ENCODE results near the gene UBE2D2. TPM values are rescaled to one million over a fixed set of nuclear protein-coding genes. Genes with fewer than 3 reads are reported as not detected.
"Not testable (repeated sequence)": the region's sequence is repeated elsewhere in the genome, so short reads cannot be mapped to it uniquely, and the experiment has no call there.

UBE2D2 gene
- total RNA-seq, 1 donor from 2014 or later = 101 TPM

DNA sequence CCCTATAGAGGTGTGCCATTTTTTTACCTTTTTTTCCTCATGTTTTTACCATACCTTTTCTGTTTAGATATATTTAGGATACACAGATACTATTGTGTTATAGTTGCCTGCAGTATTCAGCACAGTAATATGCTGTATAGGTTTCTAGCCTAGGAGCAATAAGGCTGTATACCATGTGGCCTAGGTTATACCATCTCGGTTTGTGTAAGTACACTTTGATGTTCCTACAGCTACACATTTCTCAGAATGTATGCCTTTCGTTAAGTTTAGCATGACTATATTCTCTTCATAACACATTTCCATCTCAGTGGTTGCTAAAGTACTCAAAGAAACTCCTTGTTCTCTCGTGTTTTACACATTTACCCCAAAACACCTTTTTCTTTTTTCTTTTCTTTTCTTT lies 23.0 kb downstream of the UBE2D2 start:
- no peak for DNase-seq (ENCODE audit: low spot score)

DNA sequence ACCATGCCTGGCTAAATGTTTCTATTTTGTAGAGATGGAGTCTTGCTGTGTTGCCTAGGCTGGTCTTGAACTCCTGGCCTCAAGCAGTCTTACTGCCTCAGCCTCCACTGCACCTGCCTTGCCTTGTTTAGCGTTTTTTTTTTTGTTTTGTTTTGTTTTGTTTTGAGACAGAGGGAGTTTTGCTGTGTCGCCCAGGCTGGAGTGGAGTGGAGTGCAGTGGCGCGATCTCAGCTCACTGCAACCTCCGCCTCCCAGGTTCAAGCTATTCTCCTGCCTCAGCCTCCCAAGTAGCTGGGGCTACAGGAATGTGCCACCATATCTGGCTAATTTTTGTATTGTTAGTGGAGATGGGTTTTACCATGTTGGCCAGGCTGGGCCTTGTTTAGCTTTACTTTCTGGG lies 27.0 kb downstream of the UBE2D2 start:
- not testable (repeated sequence) for DNase-seq (ENCODE audit: low spot score)

DNA sequence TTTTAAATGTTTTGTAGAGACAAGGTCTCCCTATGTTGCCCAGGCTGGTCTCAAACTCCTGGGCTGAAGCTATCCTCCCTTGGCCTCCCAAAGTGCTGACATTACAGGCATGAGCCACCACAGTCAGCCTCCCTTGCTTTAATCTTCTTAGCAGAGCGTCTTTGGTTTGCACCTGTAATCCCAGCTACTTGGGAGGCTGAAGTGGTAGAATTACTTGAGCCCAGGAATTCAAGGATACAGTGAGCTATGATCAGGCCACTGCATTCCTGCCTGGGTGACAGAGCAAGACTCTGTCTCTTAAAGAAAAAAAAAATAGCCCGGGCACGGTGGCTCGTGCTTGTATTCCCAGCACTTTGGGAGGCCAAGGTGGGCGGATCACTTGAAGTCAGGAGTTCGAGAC lies 27.8 kb downstream of the UBE2D2 start:
- DNase-seq (ENCODE audit: low spot score) = no peak

DNA sequence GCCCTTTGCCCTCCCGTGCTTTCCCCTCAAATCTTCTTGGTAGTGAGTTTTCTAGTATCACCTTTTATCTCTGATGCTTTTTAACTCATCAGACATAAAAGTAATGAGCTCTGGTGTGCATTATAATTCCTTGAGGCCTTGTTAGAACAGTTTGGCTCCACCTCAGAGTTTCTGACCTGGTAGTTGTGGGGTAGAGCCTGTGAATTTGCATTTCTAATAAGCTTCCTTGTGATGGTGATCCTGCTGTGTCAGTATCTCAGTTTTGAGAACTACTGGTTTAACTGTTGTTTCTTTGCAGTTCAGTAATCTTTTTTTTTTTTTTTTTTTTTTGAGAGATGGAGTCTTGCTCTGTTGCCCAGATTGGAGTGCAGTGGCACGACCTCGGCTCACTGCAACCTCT lies 31.1 kb downstream of the UBE2D2 start:
- DNase-seq (ENCODE audit: low spot score) = no peak

DNA sequence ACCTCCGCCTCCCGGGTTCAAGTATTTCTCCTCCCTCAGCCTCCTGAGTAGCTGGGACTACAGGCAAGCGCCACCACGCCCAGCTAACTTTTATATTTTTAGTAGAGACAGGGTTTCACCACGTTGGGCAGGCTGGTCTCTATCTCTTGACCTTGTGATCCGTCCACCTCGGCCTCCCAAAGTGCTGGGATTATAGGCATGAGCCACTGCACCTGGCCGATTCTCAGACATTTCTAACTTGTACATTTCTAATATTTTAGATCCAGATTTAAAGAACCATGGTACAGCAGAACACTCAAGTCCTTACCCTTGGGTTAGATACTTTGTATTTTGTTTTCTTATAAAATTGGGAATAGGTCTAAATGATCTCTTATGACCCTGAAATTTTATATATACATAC lies 31.9 kb downstream of the UBE2D2 start:
- DNase-seq (ENCODE audit: low spot score) = not testable (repeated sequence)

DNA sequence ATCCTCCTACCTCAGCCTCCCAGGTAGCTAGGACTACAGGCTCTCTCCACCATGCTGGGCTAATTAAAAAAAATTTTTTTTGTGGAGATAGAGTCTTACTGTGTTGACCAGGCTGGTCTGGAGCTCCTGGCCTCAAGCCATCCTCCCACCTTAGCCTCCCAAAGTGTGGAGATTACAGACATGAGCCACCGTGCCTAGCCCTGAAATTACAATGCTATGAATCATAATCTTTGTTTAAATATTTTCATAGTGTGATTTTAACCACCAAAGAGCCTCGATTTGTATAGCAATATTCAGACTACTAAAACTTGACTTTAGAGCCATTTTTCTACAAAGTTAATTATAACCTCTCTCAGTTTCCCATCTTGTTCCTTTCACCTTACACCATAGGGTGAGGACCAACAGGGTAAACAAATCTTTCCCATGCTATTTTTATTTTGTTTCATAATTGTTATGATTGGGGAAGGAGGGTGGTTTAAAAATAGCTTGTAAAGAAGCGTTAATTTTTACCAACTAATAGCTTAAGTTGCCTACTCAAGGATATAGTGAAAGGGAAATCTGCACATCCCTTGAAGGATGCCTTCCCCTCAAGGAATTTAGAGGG lies 32.7 kb downstream of the UBE2D2 start:
- no peak for DNase-seq (ENCODE audit: low spot score)

DNA sequence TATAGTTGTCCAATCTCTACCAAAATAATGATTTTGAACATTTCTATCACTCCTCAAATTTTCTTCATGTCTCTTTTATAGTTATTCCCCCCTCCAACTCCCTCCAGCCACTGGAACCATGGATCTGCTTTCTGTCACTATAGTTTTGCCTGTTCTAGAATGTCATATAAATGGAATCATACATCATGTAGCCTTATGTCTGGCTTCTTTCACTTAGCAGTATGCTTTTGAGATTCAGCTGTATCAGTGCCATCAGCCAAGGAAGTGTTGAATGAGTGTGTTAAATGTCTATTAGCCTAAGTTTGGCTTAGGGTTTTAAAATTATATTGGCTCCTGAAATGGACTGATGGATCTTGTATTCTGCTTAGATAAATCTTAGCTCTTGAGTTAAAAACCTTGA lies 36.0 kb downstream of the UBE2D2 start:
- no peak for DNase-seq (ENCODE audit: low spot score)

DNA sequence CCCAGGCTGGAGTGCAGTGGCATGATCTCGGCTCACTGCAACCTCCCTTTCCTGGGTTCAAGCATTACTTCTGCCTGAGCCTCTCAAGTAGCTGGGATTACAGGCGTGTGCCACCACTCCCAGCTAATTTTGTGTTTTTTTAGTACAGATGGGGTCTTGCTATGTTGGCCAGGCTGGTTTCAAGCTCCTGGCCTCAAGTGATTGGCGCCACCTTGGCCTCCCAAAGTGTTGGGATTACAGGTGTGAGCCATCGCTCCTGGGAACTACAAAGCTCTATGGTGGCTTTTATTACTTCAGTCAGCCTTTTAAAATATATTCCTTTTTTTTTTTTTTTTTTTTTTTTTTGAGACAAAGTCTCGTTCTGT lies 37.4 kb downstream of the UBE2D2 start:
- DNase-seq (ENCODE audit: low spot score) = not testable (repeated sequence)

DNA sequence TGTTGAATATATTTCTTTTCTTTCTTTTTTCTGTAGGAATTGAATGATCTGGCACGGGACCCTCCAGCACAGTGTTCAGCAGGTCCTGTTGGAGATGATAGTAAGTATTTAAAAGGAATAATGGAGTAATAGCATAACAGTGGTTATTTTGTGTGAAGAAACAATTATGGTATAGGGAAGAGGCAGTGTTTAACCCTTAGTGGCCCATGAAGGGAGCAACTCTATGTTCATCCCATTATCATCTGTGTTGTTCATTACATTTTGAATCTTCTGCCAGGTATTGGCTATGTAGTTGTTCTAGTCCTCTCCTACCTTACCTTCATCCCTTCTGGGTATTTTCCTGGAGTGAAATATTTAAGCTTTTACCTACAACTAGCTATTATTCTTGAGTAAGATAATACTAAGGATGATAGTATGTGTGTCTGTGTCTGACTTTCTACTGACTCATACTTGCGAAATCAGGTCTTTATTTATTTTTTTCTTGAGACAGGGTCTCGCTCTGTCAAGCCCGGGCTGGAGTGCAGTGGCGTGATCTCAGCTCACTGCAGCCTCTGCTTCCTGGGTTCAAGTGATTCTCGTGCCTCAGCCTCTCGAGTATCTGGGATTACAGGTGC lies 39.3 kb downstream of the UBE2D2 start:
- DNase-seq (ENCODE audit: low spot score) = no peak

DNA sequence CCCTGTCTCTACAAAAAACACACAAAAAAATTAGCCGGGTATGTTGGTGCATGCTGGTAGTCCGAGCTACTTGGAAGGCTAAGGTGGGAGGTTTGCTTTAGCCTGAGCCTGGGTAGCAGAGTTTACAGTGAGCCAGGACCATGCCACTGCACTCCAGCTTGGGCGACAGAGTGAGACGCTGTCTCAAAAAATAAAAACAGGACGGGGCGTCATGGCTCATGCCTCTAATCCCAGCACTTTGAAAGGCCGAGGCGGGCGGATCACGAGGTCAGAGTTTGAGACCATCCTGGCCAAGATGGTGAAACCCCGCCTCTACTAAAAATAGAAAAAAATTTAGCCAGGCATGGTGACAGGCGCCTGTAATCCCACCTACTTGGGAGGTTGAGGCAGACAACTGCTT lies 40.3 kb downstream of the UBE2D2 start:
- DNase-seq (ENCODE audit: low spot score) = no peak

DNA sequence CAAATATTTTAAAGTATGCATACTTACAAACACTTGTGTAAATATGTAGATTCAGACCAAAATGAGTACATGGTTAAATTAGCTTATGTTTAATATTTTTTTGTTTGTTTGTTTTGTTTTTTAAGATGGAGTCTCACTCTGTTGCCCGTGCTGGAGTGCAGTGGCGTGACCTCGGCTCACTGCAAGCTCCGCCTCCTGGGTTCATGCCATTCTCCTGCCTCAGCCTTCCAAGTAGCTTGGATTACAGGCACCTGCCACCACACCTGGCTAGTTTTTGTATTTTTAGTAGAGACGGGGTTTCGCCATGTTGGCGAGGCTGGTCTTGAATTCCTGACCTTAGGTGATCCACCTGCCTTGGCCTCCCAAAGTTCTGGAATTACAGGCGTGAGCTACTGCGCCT lies 40.8 kb downstream of the UBE2D2 start:
- DNase-seq (ENCODE audit: low spot score) = not testable (repeated sequence)

DNA sequence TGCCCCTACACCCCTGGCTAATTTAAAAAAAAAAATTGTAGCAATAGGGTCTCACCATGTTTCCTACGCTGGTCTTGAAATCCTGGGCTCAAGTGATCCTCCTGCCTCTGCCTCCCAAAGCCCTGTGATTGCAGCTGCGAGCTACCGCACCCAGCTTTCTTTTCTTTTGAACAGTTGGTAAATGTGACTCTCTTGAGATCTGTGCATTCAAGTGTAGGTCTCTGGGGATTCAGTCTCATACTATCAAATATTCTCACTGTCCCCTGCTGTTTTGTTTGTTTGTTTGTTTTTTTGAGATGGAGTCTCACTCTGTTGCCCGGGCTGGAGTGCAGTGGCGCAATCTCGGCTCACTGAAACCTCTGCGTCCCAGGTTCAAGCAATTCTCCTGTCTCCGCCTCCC lies 44.7 kb downstream of the UBE2D2 start:
- DNase-seq (ENCODE audit: low spot score) = no peak

DNA sequence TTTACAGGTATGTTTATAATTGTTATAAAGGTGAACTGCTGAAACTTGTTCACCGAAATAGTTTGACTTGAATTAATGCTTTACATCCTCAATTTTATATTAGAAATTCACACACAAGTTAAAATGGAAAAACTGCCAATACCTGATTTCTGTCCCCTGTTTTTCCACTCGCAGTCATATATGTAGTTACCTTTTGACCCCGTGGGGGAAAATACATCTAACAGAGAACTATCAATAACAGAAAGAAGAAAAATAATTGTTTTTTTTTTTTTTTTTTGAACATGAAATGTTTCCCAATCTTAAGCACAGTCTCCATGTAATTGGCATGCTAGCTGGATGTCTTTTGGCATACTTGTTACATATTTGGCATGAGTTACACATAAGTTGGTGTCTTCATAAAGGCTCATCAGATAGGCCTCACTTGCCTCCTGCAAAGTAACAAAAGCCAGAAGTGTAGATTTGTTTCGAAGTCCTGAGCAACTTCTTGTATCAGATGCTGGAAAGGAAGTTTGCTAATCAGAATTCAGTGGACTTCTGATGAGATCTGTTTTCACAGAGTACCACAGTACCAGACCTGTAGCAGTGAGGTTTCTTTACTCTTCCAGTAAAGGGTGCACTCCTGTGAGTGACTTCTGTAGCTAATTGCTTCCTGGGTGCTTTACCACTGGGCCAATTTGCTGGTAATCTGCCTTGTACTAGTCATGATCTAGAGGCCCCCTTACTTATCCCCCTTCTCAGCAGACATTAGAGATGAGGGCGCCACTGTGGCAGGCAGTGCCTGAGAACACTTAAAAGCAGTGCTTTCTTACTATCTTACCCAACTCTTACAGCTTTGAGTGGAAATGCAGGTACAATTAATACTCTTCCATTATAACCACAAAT lies 50.8 kb downstream of the UBE2D2 start:
- DNase-seq (ENCODE audit: low spot score) = no peak

DNA sequence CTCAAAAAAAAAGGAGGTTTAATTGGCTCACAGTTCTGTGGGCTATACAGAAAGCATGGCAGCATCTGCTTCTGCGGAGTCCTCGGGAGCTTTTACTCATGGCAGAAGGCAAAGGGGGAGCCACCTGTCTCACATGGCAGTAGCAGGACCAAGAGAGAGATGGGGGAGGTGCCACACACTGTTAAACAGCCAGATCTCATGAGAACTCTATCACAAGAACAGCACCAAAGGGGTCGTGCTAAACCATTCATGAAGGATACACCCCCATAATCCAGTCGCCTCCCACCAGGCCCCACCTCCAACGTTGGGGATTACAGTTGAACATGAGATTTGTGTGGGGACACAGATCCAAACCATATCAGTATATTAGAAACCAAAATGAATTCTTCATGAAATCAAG lies 58.7 kb downstream of the UBE2D2 start:
- no peak for DNase-seq (ENCODE audit: low spot score)

DNA sequence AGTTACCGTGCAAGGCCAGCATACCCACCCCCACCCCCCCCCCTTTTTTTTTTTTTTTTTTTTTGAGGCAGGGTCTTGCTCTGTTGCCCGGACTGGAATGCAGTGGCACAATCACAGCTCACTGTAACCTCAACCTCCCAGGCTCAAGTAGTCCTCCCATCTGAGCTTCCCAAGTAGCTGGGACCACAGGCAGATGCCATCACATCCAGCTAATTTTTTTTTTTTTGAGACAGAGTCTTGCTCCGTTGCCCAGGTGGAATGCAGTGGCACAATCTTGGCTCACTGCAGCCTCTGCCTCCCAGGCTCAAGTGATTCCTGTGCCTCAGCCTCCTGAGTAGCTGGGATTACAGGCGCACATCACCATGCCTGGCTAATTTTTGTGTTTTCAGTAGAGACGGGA lies 64.3 kb downstream of the UBE2D2 start:
- DNase-seq (ENCODE audit: low spot score) = not testable (repeated sequence)

DNA sequence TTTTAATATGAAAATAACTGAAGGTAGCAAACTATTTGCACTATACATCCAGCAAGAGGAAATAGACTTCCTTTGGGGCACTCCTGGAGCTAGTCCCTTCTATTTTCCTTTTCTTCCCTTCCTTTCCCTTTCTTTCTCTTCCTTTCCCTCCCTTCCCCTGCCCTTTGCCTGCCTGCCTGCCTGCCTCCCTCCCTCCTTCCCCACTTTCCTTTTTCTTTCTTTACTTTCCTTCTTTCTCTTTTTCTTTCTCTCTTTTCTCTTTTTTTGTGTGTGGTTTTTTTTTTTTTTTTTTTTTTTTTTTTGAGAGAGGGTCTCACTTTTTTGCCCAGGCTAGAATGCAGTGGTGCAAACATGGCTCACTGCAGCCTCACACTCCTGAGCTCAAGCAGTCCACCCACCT lies 69.7 kb downstream of the UBE2D2 start:
- DNase-seq (ENCODE audit: low spot score) = no peak

DNA sequence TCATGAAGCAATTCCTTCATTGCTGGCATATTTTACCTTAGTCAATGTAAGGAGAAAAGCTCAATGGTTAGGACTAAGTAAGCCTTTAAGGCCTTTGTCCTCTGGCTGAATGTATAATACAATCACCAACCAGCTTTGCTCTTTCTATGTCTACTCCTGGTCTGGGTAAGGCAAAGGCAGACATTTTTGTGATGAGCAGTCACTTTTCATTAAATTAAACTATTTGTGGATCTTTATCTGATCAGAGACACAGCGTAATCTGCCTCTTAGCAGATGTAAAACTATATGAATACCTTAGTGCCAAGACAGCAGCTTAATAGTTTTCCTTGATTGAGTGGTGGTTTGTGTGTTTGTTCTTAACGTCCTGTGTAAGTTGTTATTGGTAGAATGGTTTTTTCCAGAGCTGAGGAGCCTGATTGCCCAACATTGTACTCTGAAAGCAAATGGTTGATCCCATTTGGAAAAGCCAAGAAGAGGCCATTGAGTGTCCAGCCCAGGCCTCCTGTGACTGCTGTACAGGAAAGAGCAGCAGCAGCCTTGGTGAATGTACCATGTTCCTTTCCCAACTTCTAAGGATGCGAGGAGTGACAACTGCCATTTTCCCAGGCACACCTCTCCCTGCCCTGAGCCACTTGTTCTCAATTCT lies 70.5 kb downstream of the UBE2D2 start:
- DNase-seq (ENCODE audit: low spot score) = no peak

DNA sequence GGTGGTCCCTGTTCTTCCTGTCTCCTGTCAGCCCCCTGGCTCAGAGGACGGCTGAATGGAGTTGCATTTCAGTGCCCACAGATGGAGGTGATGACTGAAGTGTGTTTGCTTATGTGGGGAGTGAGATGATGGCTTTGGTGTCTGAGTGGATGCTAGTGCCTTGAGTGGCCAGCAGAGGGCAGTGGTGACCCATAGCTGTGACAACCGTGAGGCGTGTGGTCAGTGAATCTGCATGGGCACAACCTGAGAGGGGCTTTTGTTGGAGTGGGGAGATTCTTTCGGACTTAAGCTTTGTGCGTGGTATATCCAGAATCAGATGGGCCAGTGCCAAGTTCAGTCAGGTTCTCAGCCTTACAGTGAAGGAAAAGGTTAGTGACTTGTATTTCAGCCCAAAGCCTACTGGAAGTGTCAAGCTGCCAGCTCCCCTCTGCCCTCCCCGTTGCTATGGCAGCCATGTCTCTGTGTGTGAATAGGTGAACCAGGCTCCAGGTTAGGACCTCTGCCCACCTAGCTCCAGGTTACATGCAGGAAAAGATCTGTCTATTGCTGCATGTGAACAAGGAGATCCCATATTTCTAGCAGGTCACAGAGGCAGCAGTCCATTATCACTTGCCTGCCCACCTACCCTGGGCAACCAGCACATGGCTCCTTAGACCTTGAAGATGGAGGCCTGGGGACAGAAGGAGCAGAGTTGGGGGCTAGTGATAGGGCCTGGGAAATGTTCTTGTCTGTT lies 72.3 kb downstream of the UBE2D2 start:
- no peak for DNase-seq (ENCODE audit: low spot score)

DNA sequence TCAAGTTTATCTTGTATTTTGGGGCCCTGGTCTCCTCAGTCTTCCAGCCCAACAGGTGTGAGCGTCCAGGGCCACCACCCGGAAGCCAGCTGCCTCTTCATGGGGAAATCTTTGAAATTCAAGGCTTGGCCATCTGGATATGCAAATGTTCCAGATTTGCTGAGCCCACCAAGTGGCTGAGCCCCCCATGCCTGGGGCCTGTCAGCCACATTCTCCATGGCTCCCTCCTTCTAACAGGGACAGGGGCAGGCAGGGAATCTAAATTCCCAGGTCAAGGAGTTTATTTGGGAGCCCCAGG lies 72.8 kb downstream of the UBE2D2 start:
- DNase-seq (ENCODE audit: low spot score) = no peak

DNA sequence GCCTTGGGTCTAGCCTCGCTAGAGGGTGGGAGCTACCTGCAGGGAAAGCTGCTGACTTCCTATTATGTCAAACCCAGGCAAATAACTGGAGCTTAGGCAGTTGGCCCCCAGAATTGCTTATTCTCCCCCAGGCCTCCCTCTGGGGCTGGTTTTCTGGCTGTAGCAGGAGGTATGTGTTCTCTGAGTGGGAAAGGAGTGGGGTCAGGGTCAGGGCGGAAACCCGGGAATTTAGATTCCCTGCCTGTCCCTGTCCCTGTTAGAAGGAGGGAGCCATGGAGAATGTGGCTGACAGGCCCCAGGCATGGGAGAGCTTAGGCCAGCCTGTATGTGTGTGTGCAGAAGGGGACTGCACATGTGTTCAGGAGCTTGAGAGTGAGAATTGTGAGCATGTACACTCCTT lies 73.4 kb downstream of the UBE2D2 start:
- DNase-seq (ENCODE audit: low spot score) = no peak

DNA sequence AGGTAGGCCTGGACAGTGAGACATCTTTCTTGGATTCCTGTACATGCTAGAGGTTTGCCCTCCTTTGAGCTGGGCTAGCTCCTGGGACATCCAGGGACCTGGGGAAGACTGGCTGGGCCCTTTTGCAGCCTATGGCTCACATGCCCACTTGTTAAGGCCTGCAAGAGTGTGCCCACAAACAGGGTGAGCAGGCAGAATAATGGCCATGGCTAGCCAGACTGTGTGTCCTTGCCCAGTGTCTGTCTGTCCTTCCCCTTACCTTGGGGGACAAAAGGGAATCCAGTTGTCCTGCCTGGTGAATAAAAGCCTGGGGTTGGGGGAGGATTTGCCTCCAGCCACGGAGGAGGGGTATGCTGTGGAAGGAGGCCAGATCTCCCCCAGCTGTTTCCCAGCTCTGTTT lies 74.1 kb downstream of the UBE2D2 start:
- DNase-seq (ENCODE audit: low spot score) = no peak

DNA sequence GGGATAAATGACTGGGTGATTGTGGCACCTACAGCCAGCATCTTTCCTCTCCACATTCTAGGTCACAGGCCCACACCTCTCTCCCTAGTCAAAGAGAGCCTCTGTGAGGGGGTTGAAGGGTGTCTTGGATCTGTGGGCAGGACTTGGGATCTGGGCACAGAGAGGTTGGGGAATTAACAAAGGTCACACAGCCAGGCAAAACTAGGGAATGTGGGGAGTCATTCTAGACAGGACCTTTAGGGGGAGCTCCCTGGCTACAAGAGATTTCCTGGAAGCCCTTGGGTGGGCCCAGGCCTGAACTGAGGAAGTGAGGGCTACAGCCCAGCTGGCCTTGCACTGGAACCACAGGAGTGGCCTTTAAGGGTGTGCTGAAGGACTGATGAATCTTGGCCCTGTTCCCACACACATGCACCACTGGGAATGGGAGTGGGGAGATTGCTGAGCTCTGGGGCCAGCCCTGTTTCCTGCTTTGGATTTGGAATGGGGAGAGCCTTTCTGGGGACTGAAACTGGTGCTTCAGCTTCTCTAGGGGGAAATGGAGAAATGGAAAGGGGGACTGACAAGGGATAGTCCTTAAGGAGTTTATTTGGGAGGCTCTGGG lies 74.6 kb downstream of the UBE2D2 start:
- DNase-seq (ENCODE audit: low spot score) = peak; percentile 80

Data from mucosa of gallbladder (tissue), 1 donor.